HG03432 (cell line): ENCODE results near the gene CLPTM1L.
"Not testable (repeated sequence)": the region's sequence is repeated elsewhere in the genome, so short reads cannot be mapped to it uniquely, and the experiment has no call there.

ENCODE experiments used
- ATAC-seq: cut with Tn5 transposase; IDR thresholded peaks from one replicate; pipeline ENCODE4 v1.9.1; 2021; ENCODE audit warnings: mild to moderate bottlenecking, moderate library complexity; ENCODE audit not compliant: unreplicated experiment

The CLPTM1L gene

GRCh38 chr5:1293416-1294205 lies 51.3 kb downstream of the CLPTM1L start:
- no peak for ATAC-seq

- ATAC-seq: no peak
These were observed 52.0 kb downstream of the CLPTM1L start for GRCh38 chr5:1292846-1293415.

- ATAC-seq: no peak
These were observed 52.8 kb downstream of the CLPTM1L start for GRCh38 chr5:1292139-1292538.

- ATAC-seq: no peak
These were observed 53.3 kb downstream of the CLPTM1L start for GRCh38 chr5:1291611-1292080.

GRCh38 chr5:1290956-1291355 lies 53.9 kb downstream of the CLPTM1L start:
- ATAC-seq: not testable (repeated sequence)

- not testable (repeated sequence) for ATAC-seq
These were observed 55.3 kb downstream of the CLPTM1L start for GRCh38 chr5:1289559-1289958.

- ATAC-seq: no peak
These were observed 56.2 kb downstream of the CLPTM1L start for GRCh38 chr5:1288439-1289335.

- no peak for ATAC-seq
These were observed 59.0 kb downstream of the CLPTM1L start for GRCh38 chr5:1285883-1286291.

GRCh38 chr5:1285141-1285540 lies 59.8 kb downstream of the CLPTM1L start:
- ATAC-seq: no peak

- not testable (repeated sequence) for ATAC-seq
These were observed 60.4 kb downstream of the CLPTM1L start for GRCh38 chr5:1284336-1284970.

GRCh38 chr5:1283729-1284041 lies 61.2 kb downstream of the CLPTM1L start:
- ATAC-seq: not testable (repeated sequence)

- ATAC-seq: not testable (repeated sequence)
These were observed 61.7 kb downstream of the CLPTM1L start for GRCh38 chr5:1282993-1283728.

GRCh38 chr5:1282131-1282992 lies 62.5 kb downstream of the CLPTM1L start:
- no peak for ATAC-seq

- no peak for ATAC-seq
These were observed 63.6 kb downstream of the CLPTM1L start for GRCh38 chr5:1281038-1281882.

- ATAC-seq: no peak
These were observed 64.5 kb downstream of the CLPTM1L start for GRCh38 chr5:1280177-1281037.

GRCh38 chr5:1279443-1280151 lies 65.3 kb downstream of the CLPTM1L start:
- ATAC-seq: no peak
